CD4-positive, CD25-positive, alpha-beta regulatory T cell (primary cell): Measurements from ENCODE around the gene NINL. TPM values are rescaled to one million over a fixed set of nuclear protein-coding genes. Genes with fewer than 3 reads are reported as not detected.
"Not testable (repeated sequence)": the region's sequence is repeated elsewhere in the genome, so short reads cannot be mapped to it uniquely, and the experiment has no call there.

Experiments
- ATAC-seq, 2 donors: fragments of 150-1000 bp; cut with Tn5 transposase; one replicate each; pipeline ENCODE4 v1.10.0; 2021; ENCODE audit warnings: low read depth in 2 of 2, moderate number of reproducible peaks in 2 of 2, moderate library complexity in 1 of 2
- DNase-seq, 3 donors: peaks; one replicate each; pipeline versions ENCODE4 v3.0.0 to v3.0.0-alpha.2; 2012 to 2022; ENCODE audit warnings: mixed read lengths in 1 of 3
- H3K27ac ChIP-seq: one replicate; pipeline ENCODE4 v1.7.0; 2013; ENCODE audit warnings: mild to moderate bottlenecking, low read length; ENCODE audit not compliant: insufficient read depth, poor library complexity, severe bottlenecking
- H3K27me3 ChIP-seq: one replicate; pipeline ENCODE4 v1.7.0; 2013; ENCODE audit warnings: low read length; ENCODE audit not compliant: control insufficient read depth, insufficient read depth
- H3K36me3 ChIP-seq: one replicate; pipeline ENCODE4 v1.7.0; 2013; ENCODE audit warnings: mild to moderate bottlenecking, low read length, moderate library complexity; ENCODE audit not compliant: control insufficient read depth, insufficient read depth
- H3K4me1 ChIP-seq: 2 replicates; pipeline ENCODE4 v1.7.0; 2013; ENCODE audit warnings: mild to moderate bottlenecking, low read length; ENCODE audit not compliant: insufficient read depth, control insufficient read depth, poor library complexity, severe bottlenecking
- H3K4me3 ChIP-seq: one replicate; pipeline ENCODE4 v1.7.0; 2013; ENCODE audit warnings: low read depth, mild to moderate bottlenecking, low read length, moderate library complexity
- H3K9me3 ChIP-seq, 2 experiments: 1 replicate in 1 of 2; 2 replicates in 1 of 2; pipeline ENCODE4 v1.7.0; 2013; ENCODE audit warnings: low read length in 2 of 2, mild to moderate bottlenecking in 1 of 2, moderate library complexity in 1 of 2; ENCODE audit not compliant: control insufficient read depth in 2 of 2
- H3K27ac Mint-ChIP-seq, 3 donors: one replicate each; pipeline ENCODE4 v1.8.0; 2020 to 2022; ENCODE audit warnings: mild to moderate bottlenecking in 3 of 3, mixed read lengths in 3 of 3, moderate library complexity in 2 of 3
- H3K27me3 Mint-ChIP-seq: one replicate; pipeline ENCODE4 v1.8.0; 2022; ENCODE audit warnings: mild to moderate bottlenecking, mixed read lengths
- H3K36me3 Mint-ChIP-seq: one replicate; pipeline ENCODE4 v1.8.0; 2020; ENCODE audit warnings: mixed read lengths
- H3K4me1 Mint-ChIP-seq, 4 donors: one replicate each; pipeline ENCODE4 v1.8.0; 2020 to 2022; ENCODE audit warnings: mixed read lengths in 4 of 4, mild to moderate bottlenecking in 1 of 4
- H3K4me3 Mint-ChIP-seq, 4 donors: one replicate each; pipeline ENCODE4 v1.8.0; 2020 to 2022; ENCODE audit warnings: mild to moderate bottlenecking in 4 of 4, mixed read lengths in 4 of 4, moderate library complexity in 3 of 4
- H3K9me3 Mint-ChIP-seq, 7 donors: one replicate each; pipeline ENCODE4 v1.8.0; 2020 to 2022; ENCODE audit warnings: mixed read lengths in 7 of 7, mild to moderate bottlenecking in 3 of 7, moderate library complexity in 2 of 7
- polyA plus RNA-seq, 4 donors: library from polyadenylated mRNA; unstranded; fragments of 300-500 nt; fragmentation: Illumina TruSeq; gene quantifications; one replicate each; pipeline ENCODE4 v1.2.3, GENCODE V29; 2021
- total RNA-seq: library from RNA; stranded (reverse); gene quantifications from one replicate; pipeline ENCODE4 v1.2.3, GENCODE V29; 2022

Gene NINL
- total and polyA plus RNA-seq, 5 donors from 2014 or later = 0.39 to 0.42 TPM; not detected in 3

DNA sequence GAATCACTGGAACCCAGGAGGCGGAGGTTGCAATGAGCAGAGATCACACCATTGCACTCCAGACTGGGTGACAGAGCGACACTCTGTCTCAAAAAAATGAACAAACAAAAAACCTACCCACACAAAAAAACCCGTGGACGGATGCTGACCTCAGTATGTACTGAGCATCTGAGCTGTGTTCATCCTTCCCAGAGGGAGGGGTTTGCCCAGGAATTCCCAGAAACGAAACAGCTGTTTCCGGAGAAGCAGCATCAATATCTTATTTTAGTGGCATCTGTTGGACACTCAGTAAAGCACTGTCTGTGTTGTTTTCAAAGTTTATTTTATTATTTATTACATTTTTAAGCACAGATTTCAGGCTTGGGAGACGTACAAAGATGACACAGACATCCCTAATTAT lies 19.8 kb upstream of the NINL start:
- Mint-ChIP-seq H3K9me3 (no peaks in the 10 kb centered on the region), H3K36me3 (no peaks in the 10 kb centered on the region), H3K4me3 (no peak overlapping the region), H3K27ac (no peak overlapping the region), H3K4me1 (peaks cover 0 to 2% (median 0%) of the 10 kb centered on the region in 4 donors), H3K27me3 (peaks cover 4% of the 10 kb centered on the region)
- H3K27me3 ChIP-seq = no peaks in the 10 kb centered on the region
- H3K9me3 ChIP-seq = no peaks in the 10 kb centered on the region
- no peaks in the 10 kb centered on the region for H3K36me3 ChIP-seq
- H3K4me1 ChIP-seq = no peaks in the 10 kb centered on the region
- H3K27ac ChIP-seq = no peak overlapping the region
- no peak overlapping the region for H3K4me3 ChIP-seq
- ATAC-seq = no peak
- DNase-seq = no peak

DNA sequence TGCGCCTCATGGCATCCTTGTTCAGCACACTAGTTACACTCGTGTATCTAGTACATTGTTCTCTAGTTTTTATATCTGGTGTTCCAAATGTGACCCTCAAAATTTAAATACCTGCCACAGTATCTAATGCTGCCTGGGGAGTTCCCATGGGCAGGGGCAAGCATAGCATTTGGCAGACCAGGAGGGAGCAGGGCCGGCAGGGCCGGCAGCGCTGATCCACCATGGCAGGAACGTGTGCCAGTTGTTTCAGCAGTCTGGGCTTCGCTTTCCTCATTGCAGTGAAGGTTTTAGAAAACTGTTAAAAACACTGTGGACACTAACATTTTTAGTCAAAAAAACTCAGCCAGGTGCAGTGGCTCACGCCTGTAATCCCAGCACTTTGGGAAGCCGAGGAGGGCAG lies 19.3 kb upstream of the NINL start:
- Histone ChIP-seq H3K36me3 (no peaks in the 10 kb centered on the region), H3K4me3 (no peak overlapping the region), H3K27me3 (no peaks in the 10 kb centered on the region), H3K27ac (no peak overlapping the region), H3K9me3 (no peaks in the 10 kb centered on the region), H3K4me1 (no peaks in the 10 kb centered on the region)
- ATAC-seq (no peak), DNase-seq (no peak)
- Mint-ChIP-seq H3K4me1 (peaks cover 0 to 2% (median 0%) of the 10 kb centered on the region in 4 donors), H3K4me3 (no peak overlapping the region), H3K36me3 (no peaks in the 10 kb centered on the region), H3K27me3 (peaks cover 4% of the 10 kb centered on the region), H3K9me3 (no peaks in the 10 kb centered on the region), H3K27ac (peak overlapping the region in 1 of 3 donors; percentile 74)

GRCh38 chr20:25602914-25603309 lies 17.6 kb upstream of the NINL start:
- not testable (repeated sequence) for H3K4me1 ChIP-seq, H3K27ac Mint-ChIP-seq, H3K27me3 Mint-ChIP-seq, ATAC-seq, H3K4me3 ChIP-seq, H3K27me3 ChIP-seq, H3K27ac ChIP-seq, H3K4me3 Mint-ChIP-seq, H3K36me3 ChIP-seq, H3K36me3 Mint-ChIP-seq, H3K4me1 Mint-ChIP-seq, H3K9me3 Mint-ChIP-seq, H3K9me3 ChIP-seq
- DNase-seq = peak in 1 of 3 donors; percentile 6

- not testable (repeated sequence) for H3K9me3 ChIP-seq, ATAC-seq, H3K27me3 ChIP-seq, H3K4me3 ChIP-seq, H3K4me1 Mint-ChIP-seq, H3K36me3 ChIP-seq, H3K27ac ChIP-seq, H3K9me3 Mint-ChIP-seq, H3K27me3 Mint-ChIP-seq, H3K36me3 Mint-ChIP-seq, H3K4me1 ChIP-seq, H3K27ac Mint-ChIP-seq, DNase-seq, H3K4me3 Mint-ChIP-seq
These were observed 17.0 kb upstream of the NINL start for GRCh38 chr20:25602191-25602913.

GRCh38 chr20:25601659-25602058 lies 16.3 kb upstream of the NINL start:
- Histone ChIP-seq H3K36me3 (no peaks in the 10 kb centered on the region), H3K4me1 (no peaks in the 10 kb centered on the region), H3K9me3 (no peaks in the 10 kb centered on the region), H3K27me3 (no peaks in the 10 kb centered on the region), H3K27ac (no peak overlapping the region), H3K4me3 (no peak overlapping the region)
- Mint-ChIP-seq H3K36me3 (no peaks in the 10 kb centered on the region), H3K4me3 (no peak overlapping the region), H3K27ac (no peak overlapping the region), H3K4me1 (peaks cover 0 to 2% (median 0%) of the 10 kb centered on the region in 4 donors), H3K27me3 (peaks cover 4% of the 10 kb centered on the region), H3K9me3 (no peaks in the 10 kb centered on the region)
- DNase-seq = no peak
- no peak for ATAC-seq

GRCh38 chr20:25600632-25601031 lies 15.3 kb upstream of the NINL start:
- no peaks in the 10 kb centered on the region for H3K4me1 Mint-ChIP-seq
- H3K27ac Mint-ChIP-seq = no peak overlapping the region
- peaks cover 4% of the 10 kb centered on the region for H3K27me3 Mint-ChIP-seq
- H3K9me3 ChIP-seq = no peaks in the 10 kb centered on the region
- H3K9me3 Mint-ChIP-seq = no peaks in the 10 kb centered on the region
- H3K4me3 ChIP-seq = no peak overlapping the region
- H3K4me3 Mint-ChIP-seq = no peak overlapping the region
- no peaks in the 10 kb centered on the region for H3K36me3 Mint-ChIP-seq
- no peaks in the 10 kb centered on the region for H3K36me3 ChIP-seq
- no peaks in the 10 kb centered on the region for H3K4me1 ChIP-seq
- no peak for ATAC-seq
- DNase-seq = no peak
- H3K27ac ChIP-seq = no peak overlapping the region
- H3K27me3 ChIP-seq = no peaks in the 10 kb centered on the region

DNA sequence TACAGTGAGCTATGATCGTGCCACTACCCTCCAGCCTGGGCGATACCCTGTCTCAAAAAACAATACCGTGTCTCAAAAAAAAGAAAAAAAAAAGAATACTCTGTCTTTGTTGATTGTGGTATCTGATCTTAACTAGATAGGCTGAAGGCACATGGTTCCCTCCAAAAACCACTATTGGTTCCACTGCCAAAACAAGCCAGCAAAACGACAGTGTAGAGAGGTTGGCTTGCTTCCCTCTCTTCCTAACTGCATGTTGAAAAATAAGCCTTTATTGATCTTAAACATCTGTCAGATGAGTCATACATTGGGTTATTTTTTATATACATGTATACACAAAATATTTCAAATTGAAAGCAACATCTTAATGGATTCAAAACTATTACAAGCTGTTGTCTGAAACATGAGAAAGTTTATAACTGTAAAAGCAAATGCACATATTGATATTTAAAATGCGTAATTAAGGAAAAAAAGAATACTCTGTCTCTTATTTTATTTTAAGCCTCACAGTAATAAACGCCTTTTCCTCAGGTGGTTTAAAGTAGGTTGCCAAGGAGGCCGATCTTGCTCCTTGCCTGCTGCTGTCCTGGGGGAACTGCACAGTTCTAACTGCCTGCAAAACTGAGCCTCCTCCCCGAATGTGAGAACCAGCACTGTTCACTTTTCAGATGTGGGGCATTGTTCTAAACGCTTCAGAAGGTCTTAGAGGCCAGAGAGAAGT lies 7.0 kb upstream of the NINL start:
- H3K4me1 ChIP-seq = no peaks in the 10 kb centered on the region
- no peak overlapping the region for H3K27ac Mint-ChIP-seq
- no peak for ATAC-seq

DNA sequence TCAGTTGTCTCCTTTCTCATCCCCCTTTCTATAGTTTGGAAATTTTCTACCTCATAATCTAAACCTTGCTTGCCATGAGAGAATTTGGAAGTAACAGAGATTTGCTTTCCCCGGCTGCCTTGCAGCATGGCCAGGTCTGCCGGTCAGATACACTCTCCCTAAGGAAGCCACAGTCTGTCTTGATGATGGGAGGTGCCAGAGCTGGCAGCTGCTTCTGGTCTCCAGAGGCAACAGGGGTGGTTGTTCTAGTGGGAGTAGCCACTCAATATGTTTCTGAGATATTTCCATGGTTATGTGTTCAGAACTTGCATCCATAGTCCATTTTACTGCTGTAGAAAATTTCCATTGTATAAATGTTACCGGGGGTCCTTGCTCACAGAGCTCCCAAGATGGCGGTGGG lies 5.4 kb upstream of the NINL start:
- not testable (repeated sequence) for H3K27me3 ChIP-seq, H3K9me3 Mint-ChIP-seq, H3K4me3 ChIP-seq, ATAC-seq, H3K4me3 Mint-ChIP-seq, H3K4me1 ChIP-seq, DNase-seq, H3K36me3 Mint-ChIP-seq, H3K4me1 Mint-ChIP-seq, H3K27me3 Mint-ChIP-seq, H3K36me3 ChIP-seq, H3K9me3 ChIP-seq, H3K27ac ChIP-seq, H3K27ac Mint-ChIP-seq

More for the DNA sequence above, 7.0 kb upstream of the NINL start:
- Histone ChIP-seq H3K9me3 (no peaks in the 10 kb centered on the region), H3K27me3 (no peaks in the 10 kb centered on the region), H3K27ac (no peak overlapping the region), H3K36me3 (no peaks in the 10 kb centered on the region), H3K4me3 (no peak overlapping the region)
- Mint-ChIP-seq H3K9me3 (peaks cover 0 to 5% (median 0%) of the 10 kb centered on the region in 7 donors), H3K27me3 (no peaks in the 10 kb centered on the region), H3K4me1 (no peaks in the 10 kb centered on the region), H3K4me3 (no peak overlapping the region), H3K36me3 (no peaks in the 10 kb centered on the region)
- no peak for DNase-seq
